OCI-LY1 (cell line): ENCODE results near the gene KRTAP2-1.
"Not testable (repeated sequence)": the region's sequence is repeated elsewhere in the genome, so short reads cannot be mapped to it uniquely, and the experiment has no call there.

Experiments used
- H2AFZ ChIP-seq: fragments of 200-600 bp; sonication (generic), shearing (Covaris generic); 2 replicates; pipeline ENCODE4 v1.6.0; 2014; ENCODE audit warnings: antibody characterized with exemption, mild to moderate bottlenecking, low read length
- H3F3A ChIP-seq: fragments of 200-600 bp; sonication (generic), shearing (Covaris generic); 2 replicates; pipeline ENCODE4 v1.6.0; 2014; ENCODE audit warnings: mild to moderate bottlenecking, antibody characterized with exemption, low read length, moderate library complexity; ENCODE audit not compliant: insufficient read depth
- H3K27ac ChIP-seq: fragments of 200-600 bp; sonication (generic); 2 replicates; pipeline ENCODE4 v1.5.1; 2014; ENCODE audit warnings: low read length, mixed run types, mild to moderate bottlenecking, low read depth; ENCODE audit not compliant: poor library complexity, severe bottlenecking
- H3K27me3 ChIP-seq: fragments of 200-600 bp; sonication (generic); 2 replicates; pipeline ENCODE4 v1.6.0; 2014; ENCODE audit warnings: antibody characterized with exemption, mild to moderate bottlenecking, low read length, moderate library complexity; ENCODE audit not compliant: insufficient read depth
- H3K36me3 ChIP-seq: fragments of 200-600 bp; sonication (generic); 2 replicates; pipeline ENCODE4 v1.6.1; 2014; ENCODE audit warnings: mild to moderate bottlenecking, antibody characterized with exemption, low read length, moderate library complexity, mixed read lengths; ENCODE audit not compliant: insufficient read depth
- H3K4me1 ChIP-seq: fragments of 200-600 bp; sonication (generic); 2 replicates; pipeline ENCODE4 v1.5.1; 2014; ENCODE audit warnings: mild to moderate bottlenecking, low read length, moderate library complexity; ENCODE audit not compliant: insufficient read depth, severe bottlenecking
- H3K4me2 ChIP-seq: fragments of 200-600 bp; sonication (generic), shearing (Covaris generic); 2 replicates; pipeline ENCODE4 v1.6.1; 2014; ENCODE audit warnings: low read length
- H3K4me3 ChIP-seq: fragments of 200-600 bp; sonication (generic); 2 replicates; pipeline ENCODE4 v1.5.1; 2014; ENCODE audit warnings: low read length, low read depth, mild to moderate bottlenecking, mixed read lengths; ENCODE audit not compliant: poor library complexity, severe bottlenecking
- H3K79me2 ChIP-seq: fragments of 200-600 bp; shearing (Covaris generic); 2 replicates; pipeline ENCODE4 v1.6.1; 2016; ENCODE audit warnings: mixed run types, low read length, mixed read lengths; ENCODE audit not compliant: insufficient read depth
- H3K9ac ChIP-seq: fragments of 200-600 bp; sonication (generic), shearing (Covaris generic); 2 replicates; pipeline ENCODE4 v1.6.1; 2014; ENCODE audit warnings: mild to moderate bottlenecking, low read length, mixed read lengths
- H3K9me2 ChIP-seq: fragments of 200-600 bp; sonication (generic), shearing (Covaris generic); 2 replicates; pipeline ENCODE4 v1.6.1; 2014; ENCODE audit warnings: low read depth, mild to moderate bottlenecking, low read length, mixed read lengths
- H3K9me3 ChIP-seq: fragments of 200-600 bp; shearing (Covaris generic); 2 replicates; pipeline ENCODE4 v1.6.1; 2014; ENCODE audit warnings: low read length, mixed read lengths
- H4K20me1 ChIP-seq: fragments of 200-600 bp; sonication (generic), shearing (Covaris generic); 2 replicates; pipeline ENCODE4 v1.6.0; 2016; ENCODE audit warnings: mild to moderate bottlenecking, low read length; ENCODE audit not compliant: insufficient read depth
- CTCF ChIP-seq: fragments of 200-600 bp; sonication (generic), shearing (Covaris generic); IDR thresholded peaks from 2 replicates; pipeline ENCODE4 v1.5.1; 2017; ENCODE audit warnings: mild to moderate bottlenecking, antibody characterized with exemption, low read length, moderate library complexity, mixed read lengths
- EZH2 ChIP-seq: fragments of 200-600 bp; sonication (generic), shearing (Covaris generic); IDR thresholded peaks from 2 replicates; pipeline ENCODE4 v1.8.0; 2017; ENCODE audit warnings: borderline replicate concordance, mixed run types, mild to moderate bottlenecking, antibody characterized with exemption, low read length, moderate library complexity, mixed read lengths

KRTAP2-1 gene

DNA sequence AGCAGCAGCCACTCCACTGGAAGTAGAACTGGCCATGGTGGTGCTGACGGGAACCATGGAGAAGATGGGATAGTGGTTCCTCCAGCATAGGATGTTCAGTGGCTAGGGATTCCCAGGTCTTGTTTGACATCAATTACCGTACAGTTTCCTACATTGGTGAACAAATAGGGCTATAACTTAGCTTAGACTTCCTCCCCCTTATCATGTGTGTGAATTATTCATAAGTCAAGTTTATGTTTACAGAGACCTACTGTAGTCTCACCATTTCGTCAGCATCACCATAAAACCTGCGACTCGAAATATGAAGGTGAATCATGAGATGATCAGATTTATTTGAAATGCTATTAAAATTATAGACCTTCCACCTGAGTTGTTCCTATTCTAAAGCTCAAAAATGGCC is 11.6 kb upstream of the KRTAP2-1 start:
- Histone ChIP-seq H3K4me3 (no peak overlapping the region), H3K4me1 (no peaks in the 10 kb centered on the region), H4K20me1 (no peaks in the 10 kb centered on the region), H3F3A (no peaks in the 10 kb centered on the region), H3K9me2 (no peaks in the 10 kb centered on the region), H3K4me2 (no peak overlapping the region), H3K27me3 (0 out of 2 replicates have a peak, but pooled peaks cover 3% of the 10 kb centered on the region), H2AFZ (no peak overlapping the region), H3K9ac (no peak overlapping the region), H3K36me3 (no peaks in the 10 kb centered on the region), H3K9me3 (no peaks in the 10 kb centered on the region), H3K79me2 (no peaks in the 10 kb centered on the region), H3K27ac (no peak overlapping the region)
- TF ChIP-seq EZH2 (no peak), CTCF (no peak)

GRCh38 chr17:41057547-41057946 is 10.4 kb upstream of the KRTAP2-1 start:
- Histone ChIP-seq H3K9me2 (no peaks in the 10 kb centered on the region), H3K79me2 (no peaks in the 10 kb centered on the region), H3K4me1 (no peaks in the 10 kb centered on the region), H3K9ac (no peak overlapping the region), H3K36me3 (no peaks in the 10 kb centered on the region), H3K4me2 (no peak overlapping the region), H4K20me1 (no peaks in the 10 kb centered on the region), H2AFZ (no peak overlapping the region), H3K27me3 (0 out of 2 replicates have a peak, but pooled peaks cover 3% of the 10 kb centered on the region), H3K9me3 (0 out of 2 replicates have a peak, but pooled peaks cover 2% of the 10 kb centered on the region), H3F3A (no peaks in the 10 kb centered on the region), H3K27ac (no peak overlapping the region), H3K4me3 (no peak overlapping the region)
- TF ChIP-seq EZH2 (no peak), CTCF (no peak)

DNA sequence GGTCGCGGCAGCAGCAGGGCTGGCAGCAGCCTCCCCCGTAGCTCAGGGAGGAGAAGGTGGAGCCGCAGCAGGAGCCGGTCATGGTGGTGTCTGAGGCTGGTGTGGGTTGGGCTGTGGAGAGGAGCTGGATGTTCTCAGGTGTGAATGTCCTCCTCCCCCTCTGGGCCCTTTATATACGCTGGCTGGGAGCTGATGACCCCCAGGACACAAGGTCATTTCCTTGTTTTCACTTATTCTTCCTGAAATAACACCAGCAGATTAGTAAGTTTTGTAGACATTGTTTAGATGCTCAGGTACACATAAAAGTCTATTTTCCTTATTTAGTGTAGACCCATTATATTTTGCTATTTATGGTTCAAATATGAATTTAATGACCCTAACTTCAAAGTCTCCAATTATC is 8.0 kb upstream of the KRTAP2-1 start, which contains the start of gene KRTAP2-2:
TSS of gene KRTAP2-2 (minus strand) at position 101 of the 400 bp plus-strand sequence. CDS start at position 82, 19 bp downstream.
- not testable (repeated sequence) for H3K79me2 ChIP-seq, H3K9me2 ChIP-seq, H3K27me3 ChIP-seq, H3K4me2 ChIP-seq, H3K27ac ChIP-seq, H3K9ac ChIP-seq, H3F3A ChIP-seq, H3K4me1 ChIP-seq, H2AFZ ChIP-seq, H3K9me3 ChIP-seq, H3K36me3 ChIP-seq, H3K4me3 ChIP-seq, H4K20me1 ChIP-seq

DNA sequence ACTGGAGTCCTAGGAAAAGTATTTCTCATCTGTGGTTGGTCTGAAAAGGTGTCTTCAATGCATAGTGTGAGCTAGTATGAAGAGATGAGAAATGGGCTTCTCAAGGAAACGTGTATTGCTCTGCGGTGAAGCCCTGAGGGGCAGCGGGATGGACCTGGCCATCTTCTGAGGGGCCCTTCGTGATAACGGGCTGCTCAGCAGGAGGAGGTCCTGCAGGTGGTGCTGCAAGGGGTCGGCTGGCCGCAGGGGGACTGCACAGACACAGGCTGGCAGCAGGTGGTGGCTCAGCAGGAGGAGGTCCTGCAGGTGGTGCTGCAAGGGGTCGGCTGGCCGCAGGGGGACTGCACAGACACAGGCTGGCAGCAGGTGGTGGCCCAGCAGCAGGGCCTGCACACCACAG is 7.4 kb upstream of the KRTAP2-1 start:
- not testable (repeated sequence) for H3K4me2 ChIP-seq, H3K79me2 ChIP-seq, H3K27me3 ChIP-seq, H3K4me3 ChIP-seq, H3K9ac ChIP-seq, H3K4me1 ChIP-seq, H3K27ac ChIP-seq, H3F3A ChIP-seq, H4K20me1 ChIP-seq, H3K9me3 ChIP-seq, H3K36me3 ChIP-seq, H3K9me2 ChIP-seq, H2AFZ ChIP-seq
